T1000 (cell line): Measurements from ENCODE around the gene GALNT13.

Source experiments
- DNase-seq: peaks from one replicate; lab custom pipeline; 2025; ENCODE audit warnings: mixed read lengths; lab: John Stamatoyannopoulos, UW

The GALNT13 gene

DNA sequence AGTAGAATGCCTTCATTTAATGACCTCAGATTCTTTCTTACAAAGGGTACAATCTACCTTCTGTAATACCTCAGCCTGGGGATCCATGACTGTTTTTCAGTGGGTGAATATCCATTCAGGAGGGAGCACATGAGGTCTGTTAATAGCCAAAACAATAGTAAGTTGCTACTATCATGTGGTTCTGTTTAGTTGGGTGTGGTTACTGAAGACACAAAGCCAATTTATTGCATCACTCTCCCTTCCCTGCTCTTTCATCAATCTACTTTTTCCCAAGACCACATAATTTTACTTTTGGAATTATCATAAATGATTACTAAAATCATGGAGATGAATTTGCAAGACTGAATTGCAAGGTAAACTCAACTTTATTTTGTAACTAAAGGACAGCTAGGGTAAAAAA is 254.2 kb downstream of the GALNT13 start:
- no peak for DNase-seq

DNA sequence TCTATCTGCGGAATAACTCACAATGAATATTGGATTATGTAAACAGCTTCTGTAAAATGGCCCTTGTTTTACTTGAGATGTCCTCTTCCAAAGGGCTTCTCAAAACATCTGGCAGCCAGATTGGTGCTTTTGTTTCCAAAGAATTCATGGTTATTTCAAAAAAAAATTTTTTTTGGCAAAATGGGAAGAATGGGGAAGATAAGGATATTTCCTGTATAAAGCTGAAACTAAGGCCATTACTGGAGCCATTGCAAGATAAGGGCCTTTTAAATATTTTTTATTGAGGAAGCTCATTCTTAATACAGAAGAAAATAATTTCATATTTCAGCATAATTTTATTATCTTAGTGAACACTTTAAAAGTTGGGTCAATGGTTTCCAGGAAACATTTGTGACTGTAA is 259.1 kb downstream of the GALNT13 start:
- DNase-seq: no peak

DNA sequence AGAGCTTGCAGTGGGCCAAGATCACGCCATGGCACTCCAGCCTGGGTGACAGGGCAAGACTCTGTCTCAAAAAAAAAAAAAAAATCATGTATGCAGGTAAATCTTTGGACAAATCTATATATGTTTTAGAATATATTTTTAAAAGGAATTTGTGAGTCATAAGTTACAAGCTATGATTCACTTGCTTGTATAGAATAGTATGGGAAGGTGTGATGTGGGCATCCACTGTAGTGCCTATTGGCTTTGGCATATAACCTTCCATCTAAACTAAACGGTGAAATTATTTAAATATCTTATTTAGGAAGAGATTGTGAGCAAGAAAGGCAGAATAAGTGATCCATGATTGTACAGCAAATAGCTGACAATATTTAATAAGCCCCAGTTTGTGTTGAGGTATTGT is 261.1 kb downstream of the GALNT13 start:
- no peak for DNase-seq

DNA sequence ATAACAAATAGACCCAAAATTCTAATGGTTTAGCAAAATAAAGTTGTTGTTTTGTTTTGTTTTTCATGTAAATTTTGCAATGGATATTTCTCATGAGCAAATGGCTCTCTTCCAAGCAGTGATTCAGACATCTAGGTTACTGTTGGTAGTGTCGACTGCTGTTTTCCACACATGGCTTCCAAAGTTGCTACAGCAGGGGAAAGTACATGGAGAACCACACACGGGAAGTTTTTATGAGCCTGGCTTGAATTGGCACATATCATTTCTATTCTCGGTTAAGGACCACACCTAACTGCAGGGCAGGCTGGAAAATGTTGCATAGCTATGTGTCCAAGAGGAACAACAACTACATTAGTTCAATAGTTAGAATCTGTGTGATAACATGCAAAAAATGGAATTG is 262.1 kb downstream of the GALNT13 start:
- no peak for DNase-seq

DNA sequence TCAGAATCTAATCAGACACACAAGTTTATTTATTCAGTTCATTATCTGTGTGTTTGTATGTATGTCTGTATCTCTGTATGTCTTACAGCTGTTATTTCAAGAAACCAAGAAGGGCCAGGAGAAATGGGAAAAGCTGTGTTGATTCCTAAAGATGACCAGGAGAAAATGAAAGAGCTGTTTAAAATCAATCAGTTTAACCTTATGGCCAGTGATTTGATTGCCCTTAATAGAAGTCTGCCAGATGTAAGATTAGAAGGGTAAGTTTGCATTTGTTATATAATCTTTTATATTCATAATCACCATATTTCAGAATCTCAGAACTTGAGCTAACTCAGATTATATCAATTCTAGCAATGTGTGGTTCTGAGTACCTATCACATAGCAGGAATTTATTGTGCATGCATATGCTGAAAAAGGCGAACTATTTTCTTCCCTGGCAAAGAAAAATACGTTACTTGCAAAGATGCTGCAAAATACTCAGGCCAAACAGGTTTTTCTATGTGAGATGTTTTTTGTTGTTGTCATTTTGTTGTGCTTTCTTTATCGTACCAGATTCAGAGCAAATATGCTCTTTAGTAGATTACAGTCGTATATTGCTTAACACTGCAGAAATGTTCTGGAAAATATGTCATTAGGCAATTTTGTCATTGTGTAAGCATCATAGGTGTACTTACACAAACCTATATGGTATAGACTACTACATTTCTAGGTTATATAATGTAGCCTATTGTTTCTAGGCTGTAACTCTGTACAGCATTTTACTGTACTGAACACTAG is 268.7 kb downstream of the GALNT13 start:
- DNase-seq: no peak

DNA sequence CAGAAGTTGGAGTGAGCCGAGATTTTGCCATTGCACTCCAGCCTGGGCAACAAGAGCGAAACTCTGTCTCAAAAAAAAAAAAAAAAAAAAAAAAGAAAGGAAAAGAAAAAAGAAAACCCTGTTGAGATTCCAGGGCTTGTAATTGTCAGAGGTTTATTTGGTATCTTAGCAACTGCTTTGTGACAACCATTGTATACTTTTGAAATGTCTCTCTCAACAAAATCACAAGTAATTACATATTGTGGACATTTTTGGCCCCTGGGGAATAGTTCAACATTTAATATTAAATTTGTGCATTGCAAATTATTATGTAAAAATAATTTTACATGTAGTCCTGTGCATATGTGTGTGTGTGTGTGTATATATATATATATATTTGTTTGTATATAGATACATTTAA is 270.8 kb downstream of the GALNT13 start:
- no peak for DNase-seq

DNA sequence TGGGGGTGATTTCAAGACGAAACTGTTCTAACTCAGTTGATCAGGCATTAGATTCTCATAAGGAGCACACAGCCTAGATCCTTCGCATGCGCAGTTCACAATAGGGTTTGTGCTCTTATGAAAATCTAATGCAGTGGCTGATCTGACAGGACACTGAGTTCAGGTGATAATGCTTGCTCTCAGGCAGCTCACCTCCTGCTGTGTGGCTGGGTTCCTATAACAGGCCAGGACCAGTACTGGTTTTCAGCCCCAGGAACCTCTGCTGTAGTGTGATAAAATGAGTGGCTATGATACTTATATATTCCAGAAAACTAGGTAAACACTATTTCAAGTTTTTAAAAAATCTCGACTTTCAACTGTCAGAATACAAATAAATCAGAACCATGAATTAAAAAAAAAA is 271.4 kb downstream of the GALNT13 start:
- no peak for DNase-seq

DNA sequence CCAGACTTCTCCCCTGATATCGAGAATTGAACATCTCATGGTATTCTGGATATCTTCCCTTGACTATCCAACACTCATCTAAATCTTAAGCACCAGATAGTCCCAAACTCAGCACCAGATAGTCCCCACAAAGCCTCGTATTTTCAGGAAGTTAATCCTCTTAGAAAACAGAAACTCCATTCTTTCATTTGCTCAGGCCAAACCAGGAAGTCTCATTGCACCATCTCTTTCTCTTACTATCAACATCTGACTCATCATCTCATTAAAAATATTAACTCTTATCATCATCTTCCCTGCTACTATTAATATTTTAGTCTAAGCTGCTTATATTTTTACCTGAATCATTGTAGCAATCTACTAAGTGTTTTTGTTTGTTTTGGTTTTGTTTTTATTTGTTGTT is 286.4 kb downstream of the GALNT13 start:
- DNase-seq: no peak

DNA sequence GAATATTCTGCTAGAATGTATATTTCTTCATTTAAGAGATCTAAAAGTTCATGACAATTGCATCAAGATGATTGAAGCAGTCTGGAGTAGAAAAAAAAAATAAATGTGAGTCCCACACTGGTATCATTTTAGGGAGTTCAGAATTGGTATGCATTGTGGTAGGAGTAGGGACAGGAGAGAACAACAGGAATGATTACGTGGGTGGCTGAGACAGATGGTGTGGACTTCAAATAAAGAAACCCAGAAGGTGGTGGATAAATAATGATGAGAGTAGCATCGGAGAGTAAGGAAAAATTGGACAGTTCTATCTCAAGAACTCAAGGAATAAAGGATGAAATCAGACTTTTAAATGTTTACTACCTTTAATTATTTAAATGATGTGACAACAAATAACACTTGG is 289.6 kb downstream of the GALNT13 start:
- no peak for DNase-seq

DNA sequence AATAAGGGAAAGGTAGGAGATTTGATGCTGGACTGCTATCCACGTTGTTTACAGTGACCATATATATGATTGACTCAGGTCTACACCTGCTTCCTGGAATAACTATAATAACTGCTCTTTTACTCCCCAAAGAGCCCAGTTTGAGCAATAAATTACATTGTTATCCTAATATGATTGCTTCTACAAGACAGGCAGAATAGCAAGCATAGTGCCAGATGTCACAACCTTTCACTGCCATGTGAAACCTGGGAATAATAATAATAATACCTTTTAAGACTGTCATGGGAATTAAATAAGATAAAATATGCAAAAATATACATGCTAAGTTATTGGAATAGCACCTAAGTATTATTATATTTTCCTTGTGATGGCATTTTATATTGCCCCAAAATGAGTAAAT is 298.7 kb downstream of the GALNT13 start:
- DNase-seq: no peak

DNA sequence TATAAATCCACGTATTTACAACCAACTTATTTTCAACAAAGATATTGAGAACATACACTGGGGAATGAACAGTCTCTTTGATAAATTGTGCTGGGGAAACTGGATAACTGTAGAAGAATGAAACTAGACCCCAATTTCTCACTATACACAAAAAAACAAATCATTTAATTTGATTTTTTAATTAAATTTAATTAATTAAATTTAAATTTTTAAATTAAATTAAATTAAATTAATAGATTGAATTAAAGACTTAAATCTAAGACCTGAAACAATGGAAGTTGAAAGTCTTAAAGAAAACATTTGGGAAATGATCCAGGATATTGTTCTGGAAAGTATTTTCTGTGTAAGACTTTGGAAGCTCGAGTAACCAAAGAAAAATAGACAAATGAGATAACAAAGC is 301.4 kb downstream of the GALNT13 start:
- no peak for DNase-seq

DNA sequence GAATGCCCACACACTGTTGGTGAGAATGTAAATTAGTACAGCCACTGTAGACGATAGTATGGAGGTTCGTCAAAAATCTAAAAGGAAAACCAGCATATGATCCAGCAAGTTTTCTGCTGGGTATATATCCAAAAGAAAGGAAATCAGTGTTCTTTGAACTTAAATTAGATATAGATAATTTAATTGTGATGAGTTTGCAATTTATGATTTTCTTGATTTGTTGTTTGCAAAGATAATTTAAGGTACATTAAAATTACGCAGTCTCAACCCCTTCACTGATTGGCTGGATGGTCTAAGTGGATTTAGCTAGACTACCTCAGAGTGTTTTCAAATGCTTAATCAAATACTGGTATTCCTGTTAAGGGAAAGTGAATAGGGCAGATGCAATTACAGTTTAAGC is 302.2 kb downstream of the GALNT13 start:
- DNase-seq: no peak

DNA sequence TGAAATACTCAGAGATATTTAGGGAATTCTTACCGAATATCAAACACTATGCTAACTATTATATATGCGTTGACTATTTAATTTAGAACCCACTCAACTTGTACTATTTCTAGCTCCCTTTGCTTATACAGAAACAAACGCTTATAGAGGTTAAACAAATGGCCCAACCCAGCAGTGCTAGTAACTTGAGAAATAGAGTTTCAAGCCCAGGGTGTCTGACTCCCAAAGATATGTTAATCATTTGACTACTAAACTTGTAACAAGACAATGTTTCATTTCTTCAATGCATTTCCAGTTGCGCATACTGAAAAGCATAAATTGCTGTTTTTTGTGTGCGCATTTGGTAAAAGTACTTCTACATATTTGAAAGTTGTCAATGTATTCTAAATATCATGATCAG is 310.3 kb downstream of the GALNT13 start:
- DNase-seq: no peak

DNA sequence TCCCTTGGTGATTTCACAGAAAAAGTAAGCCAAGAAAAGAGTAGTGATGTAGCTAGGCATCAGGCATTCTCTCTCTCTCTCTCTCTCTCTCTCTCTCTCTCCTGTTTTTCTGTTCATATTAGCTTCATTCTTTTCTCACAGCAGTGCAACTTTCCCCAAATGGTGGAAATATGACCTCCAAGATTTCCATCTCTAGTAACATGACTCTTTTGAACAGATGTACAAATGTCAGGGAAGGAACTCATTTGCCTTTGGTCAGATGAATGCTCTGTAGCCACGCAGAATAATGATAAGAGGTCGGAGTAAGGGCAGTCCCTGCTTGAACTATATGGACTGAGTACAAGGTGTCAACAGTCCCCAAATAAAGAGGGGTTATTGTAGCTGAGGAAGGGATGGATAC is 316.2 kb downstream of the GALNT13 start:
- no peak for DNase-seq

DNA sequence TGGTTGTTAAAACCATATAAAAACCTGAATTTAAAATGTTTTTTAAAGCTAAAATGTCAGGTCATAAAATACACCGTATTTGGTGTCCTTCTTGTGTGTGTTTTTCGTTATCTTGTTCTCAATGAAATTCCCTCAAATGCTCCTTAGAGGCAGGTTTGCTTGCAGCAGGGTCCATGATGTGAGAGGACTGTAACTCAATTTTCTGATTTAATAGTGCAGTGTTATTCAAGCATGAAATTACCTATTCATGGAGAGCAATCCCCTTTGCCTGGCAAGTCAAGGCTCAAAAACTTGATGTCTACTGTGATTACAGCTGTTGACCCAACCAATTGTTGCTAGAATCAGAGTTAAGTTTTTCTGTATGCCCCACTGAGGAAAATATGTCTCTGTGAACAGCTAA is 318.2 kb downstream of the GALNT13 start:
- no peak for DNase-seq

DNA sequence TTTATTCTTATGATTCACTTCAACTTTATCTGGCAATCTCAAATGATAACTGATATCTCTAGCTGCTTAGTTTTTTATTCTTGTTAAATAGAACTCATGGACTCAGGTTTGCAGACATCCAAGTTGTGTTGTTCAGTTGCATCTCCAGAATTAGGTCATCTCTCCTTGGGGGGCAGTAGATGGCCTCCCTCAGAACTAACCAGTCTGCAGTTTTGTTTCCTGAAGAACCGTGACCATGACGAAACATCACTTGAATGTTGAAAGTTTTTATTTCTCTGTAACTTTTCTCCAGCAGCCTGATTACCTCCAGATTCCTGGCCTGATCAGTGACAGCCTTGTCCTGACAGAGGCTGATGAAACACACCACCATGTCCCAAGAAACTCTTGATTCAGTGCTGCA is 321.5 kb downstream of the GALNT13 start:
- no peak for DNase-seq

DNA sequence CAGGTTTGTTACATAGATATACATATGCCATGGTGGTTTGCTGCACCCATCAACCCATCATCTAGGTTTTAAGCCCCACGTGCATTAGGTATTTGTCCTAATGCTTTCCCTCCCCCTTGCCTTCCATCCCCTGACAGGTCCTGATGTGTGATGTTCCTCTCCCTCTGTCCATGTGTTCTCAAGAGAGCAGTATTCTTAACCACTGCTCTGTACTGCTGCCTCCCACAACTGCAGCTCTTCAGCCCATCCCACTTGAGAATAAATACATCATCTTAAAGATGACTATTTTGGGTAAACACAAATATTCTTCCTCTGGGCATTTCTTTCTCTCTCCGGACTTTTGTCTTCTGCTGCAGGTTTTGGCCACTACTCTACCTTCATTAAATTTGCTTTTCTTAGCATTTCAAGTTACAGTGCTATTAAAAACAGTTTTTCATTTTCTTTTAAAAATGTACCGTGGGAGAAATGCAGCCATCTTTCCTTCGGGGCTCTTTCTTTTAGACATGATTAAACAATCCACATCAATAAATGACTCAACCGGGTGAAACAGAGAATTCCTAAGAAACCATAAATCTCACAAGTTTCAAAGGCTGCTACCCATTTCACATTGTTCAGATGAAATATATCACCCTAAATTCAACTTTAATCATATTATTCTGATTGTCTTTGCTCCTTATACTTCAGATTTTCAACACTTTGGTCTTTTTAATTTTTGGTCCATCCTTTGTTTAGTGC is 323.4 kb downstream of the GALNT13 start:
- DNase-seq: no peak

DNA sequence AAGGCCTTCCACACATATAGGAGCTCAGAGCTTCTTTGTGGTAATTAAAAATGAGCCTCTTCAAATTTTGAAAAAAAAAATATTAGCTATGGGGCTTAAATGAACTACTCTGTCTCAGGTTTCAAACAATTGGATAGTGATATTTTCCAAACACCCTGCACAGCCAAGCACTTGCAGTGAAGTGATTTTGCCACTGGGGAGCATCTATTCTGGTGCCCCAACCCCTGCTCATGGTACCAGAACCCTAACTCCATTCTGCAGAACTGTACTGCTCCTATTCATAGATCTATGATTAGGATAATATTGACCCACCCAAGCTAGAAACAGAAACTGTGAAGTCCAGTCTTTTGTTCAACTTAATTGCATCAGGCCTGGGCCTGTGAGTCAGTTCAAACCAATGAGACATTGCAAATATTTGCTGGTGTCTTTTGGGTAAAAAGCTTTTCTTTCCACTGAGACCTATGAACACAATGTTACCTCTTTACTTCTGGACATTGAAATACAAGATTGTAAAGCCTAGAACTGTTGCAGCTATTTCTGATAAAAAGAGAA is 324.0 kb downstream of the GALNT13 start:
- no peak for DNase-seq

DNA sequence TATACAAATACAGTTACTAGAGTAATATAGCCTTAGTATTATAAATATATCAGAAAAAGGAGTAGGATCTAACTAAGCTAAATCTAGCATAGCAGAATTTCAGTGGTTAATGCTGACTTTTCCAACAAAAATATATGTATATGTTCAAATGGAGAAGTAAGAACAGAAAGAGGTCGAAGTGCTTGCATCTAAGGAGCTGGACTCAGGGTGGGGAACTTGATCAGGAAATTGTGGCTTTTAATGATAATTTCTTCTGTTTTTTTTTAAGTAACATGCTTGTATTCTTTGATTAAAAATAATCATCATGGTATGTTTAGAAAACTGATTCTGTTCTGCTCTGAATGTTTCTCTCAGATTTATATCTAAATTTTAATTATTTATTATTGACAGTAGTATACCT is 327.1 kb downstream of the GALNT13 start:
- DNase-seq: no peak

DNA sequence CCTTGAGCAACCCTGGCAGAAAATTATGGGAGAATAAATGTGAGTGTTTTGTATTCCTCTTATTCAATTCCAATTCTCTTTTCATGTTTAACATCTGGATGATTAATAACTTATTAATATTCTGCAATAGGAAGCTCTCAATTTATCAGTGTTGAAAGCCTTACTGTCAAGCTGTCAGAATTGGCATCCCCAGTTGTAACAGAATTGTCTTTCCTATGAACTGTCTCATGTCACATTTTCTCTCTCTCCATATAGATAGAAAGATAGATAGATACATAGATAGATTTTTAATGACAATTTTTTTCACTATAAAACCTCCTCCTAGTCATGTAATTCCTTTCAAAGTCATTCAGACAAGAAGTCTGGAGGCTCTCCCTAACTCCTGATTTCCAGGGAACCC is 331.5 kb downstream of the GALNT13 start:
- no peak for DNase-seq

DNA sequence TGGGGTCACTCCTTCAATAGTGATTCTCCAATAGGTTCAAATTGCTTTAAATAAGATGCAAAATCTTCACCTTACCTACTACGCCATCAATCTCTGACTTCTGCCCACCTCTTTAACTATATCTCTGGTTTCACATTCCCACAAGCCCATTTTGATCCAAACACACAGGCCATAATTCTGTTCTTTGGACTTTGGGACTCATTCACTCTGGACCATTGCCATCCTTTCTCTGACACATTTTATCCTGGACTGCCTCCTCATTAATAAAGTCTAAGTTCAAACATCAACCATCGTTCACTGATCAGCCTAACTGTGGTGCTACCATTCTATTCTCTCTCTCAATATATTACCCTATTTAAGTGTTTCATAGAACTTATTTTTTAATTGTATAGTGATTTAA is 332.2 kb downstream of the GALNT13 start:
- no peak for DNase-seq

DNA sequence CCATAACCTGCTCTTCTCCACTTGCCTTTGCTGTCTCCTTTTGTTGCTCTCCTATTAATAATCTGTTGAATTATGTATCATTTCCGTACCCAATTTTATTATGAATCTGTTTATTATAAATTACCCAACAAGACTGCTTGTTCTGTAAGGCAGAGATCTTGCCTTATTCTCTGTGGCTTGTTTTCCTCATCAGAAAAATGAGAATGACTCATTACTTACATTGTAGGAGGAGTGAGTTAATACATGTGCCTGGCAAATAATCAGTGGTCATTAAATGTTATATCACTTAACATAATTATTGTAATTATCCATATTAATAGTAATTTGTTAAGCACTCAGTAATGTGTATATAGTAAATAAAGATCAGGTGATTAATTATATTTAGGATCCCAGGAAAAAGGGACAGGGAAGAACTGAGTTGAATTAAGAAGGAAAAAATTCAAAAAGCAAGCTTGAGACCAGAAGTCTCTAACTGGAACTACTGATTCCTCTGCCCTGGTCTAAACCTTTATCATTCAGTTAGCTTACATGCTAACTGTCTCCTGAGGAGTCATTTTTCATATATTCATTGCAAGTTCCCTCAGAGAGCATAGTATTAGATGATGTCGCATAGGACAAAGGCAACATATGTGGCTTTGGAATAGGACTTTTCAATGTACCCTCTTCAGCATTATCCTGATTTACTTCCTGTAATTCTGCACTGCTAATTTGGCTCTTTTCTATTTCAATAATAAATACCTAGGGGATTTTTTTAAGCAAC is 335.7 kb downstream of the GALNT13 start:
- DNase-seq: no peak

DNA sequence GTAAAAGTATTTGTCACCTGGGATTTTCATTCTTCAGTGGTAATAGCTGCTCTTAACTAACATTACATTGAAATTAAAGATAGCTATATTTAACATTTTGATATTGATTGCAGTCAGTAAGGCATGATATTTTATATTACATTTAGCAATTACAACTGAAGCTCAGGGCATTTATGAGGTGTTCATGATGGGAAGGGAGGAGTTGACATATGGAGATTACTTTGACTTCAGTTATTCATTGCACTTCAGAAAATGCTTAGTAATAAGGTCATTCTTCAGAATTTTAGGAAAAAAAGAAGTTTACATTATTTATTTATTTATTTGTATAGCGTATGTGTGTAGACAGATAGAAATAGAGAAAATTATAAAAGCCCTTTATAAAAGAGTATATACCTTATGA is 352.0 kb downstream of the GALNT13 start:
- DNase-seq: no peak
